Measurements from ENCODE around the gene ZNF277.
"Not testable (repeated sequence)": the region's sequence is repeated elsewhere in the genome, so short reads cannot be mapped to it uniquely, and the experiment has no call there.

ZNF277 gene

DNA sequence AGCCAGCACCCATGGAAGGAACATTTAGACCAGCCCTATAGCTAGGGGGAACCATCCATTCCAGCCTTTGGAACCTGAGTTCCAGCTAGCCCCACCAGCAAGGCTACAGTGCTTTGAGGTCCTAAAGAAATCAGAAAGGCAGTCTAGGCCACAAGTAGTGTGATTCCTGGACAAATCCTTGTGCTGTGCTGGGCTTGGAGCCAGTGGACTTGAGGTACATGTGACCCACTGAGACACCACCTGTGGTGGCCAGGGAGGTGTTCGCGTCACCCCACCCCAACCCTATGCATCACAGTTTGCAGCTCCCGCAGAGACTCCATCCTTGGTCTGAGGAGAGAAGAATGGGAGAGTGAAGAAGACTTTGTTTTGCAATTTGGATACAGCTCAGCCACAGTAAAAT is 31.8 kb downstream of the ZNF277 start:
- FAIRE-seq (no peak), DNase-seq (ENCODE audit: extremely low spot score, insufficient read length, low read depth) (no peak)

DNA sequence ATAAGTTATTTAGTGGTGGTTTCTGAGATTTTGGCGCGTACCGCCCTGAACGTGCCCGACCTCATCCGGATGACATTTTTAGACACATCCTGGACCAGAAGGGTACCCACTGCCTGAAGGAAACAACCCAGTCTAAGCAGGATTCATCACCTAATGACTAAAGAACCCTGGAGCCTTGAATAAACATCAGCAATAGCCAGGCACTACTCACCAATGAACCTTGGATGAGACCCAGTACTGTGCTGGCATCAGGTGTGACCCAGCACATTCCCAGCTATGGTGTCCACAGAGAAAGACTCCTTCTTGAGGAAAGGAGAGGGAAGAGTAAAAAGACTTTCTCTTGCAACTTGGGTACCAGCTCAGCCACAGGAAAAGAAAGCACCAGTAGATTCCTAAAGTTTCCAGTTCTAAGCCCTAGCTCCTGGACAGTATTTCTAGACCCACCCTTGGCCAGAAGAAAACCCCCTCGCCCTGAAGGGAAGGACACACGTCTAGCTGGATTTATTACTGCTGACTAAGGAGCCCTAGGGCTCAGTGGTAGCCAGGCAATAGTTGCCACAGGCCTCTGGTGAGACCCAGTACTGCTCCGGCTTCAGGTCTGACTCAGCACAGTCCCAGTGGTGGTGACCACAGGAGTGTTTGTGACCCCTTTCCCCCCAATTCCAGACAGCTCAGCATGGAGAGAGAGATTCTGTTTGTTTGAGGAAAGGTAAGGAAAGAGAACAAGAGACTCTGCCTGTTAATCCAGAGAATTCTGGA is 32.5 kb downstream of the ZNF277 start:
- no peak for DNase-seq (ENCODE audit: extremely low spot score, insufficient read length, low read depth)
- no peak for FAIRE-seq

GRCh38 chr7:112248598-112248997 is 42.1 kb downstream of the ZNF277 start:
- FAIRE-seq (no peak), DNase-seq (ENCODE audit: extremely low spot score, insufficient read length, low read depth) (no peak)

DNA sequence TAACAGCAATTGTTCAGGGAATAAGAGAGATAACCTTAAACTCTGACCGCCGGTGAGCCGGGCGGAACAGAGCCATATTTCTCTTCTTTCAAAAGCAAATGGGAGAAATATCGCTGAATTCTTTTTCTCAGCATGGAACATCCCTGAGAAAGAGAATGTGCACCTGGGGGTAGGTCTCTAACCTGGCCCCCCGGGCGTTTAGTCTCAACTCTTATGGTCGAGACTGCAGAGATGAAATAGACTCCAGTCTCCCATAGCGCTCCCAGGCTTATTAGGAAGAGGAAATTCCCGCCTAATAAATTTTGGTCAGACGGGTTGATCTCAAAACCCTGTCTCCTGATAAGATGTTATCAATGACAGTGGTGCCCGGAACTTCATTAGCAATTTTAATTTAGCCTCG is 43.5 kb downstream of the ZNF277 start:
- not testable (repeated sequence) for DNase-seq (ENCODE audit: extremely low spot score, insufficient read length, low read depth)

DNA sequence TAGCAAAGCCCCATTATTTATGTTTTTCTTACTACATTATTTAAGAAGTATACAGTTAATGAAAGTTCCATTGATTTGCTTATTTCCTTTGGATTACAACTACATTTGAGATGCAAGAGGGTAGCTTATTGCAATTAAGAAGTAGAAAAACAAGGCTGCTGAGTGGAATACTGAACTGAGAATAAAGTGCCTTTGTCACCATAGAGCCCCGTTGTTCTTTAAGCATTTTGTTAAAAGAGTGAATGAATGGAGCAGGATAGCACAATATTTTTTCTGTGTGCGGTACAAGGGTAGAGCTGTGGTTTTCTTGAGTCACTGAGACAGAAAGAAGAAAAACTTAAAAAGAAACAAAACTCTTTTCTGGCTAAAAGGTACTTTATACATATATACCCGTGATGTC is 45.6 kb downstream of the ZNF277 start:
- DNase-seq (ENCODE audit: extremely low spot score, insufficient read length, low read depth) (no peak), FAIRE-seq (no peak)

More for the DNA sequence above, 43.5 kb downstream of the ZNF277 start:
- FAIRE-seq: not testable (repeated sequence)

- DNase-seq (ENCODE audit: extremely low spot score, insufficient read length, low read depth) (no peak), FAIRE-seq (no peak)
Measured at GRCh38 chr7:112252691-112253090, 46.2 kb downstream of the ZNF277 start.

GRCh38 chr7:112254156-112254555 is 47.7 kb downstream of the ZNF277 start:
- DNase-seq (ENCODE audit: extremely low spot score, insufficient read length, low read depth) (no peak), FAIRE-seq (no peak)

- FAIRE-seq (no peak), DNase-seq (ENCODE audit: extremely low spot score, insufficient read length, low read depth) (no peak)
Measured at GRCh38 chr7:112254709-112255387, 48.4 kb downstream of the ZNF277 start.

GRCh38 chr7:112255388-112255720 is 48.9 kb downstream of the ZNF277 start:
- FAIRE-seq: no peak
- DNase-seq (ENCODE audit: extremely low spot score, insufficient read length, low read depth): no peak

- DNase-seq (ENCODE audit: extremely low spot score, insufficient read length, low read depth) (no peak), FAIRE-seq (no peak)
Measured at GRCh38 chr7:112257073-112257472, 50.6 kb downstream of the ZNF277 start.

GRCh38 chr7:112260911-112261310 is 54.4 kb downstream of the ZNF277 start:
- no peak for FAIRE-seq

GRCh38 chr7:112262036-112262435 is 55.5 kb downstream of the ZNF277 start:
- DNase-seq (ENCODE audit: extremely low spot score, insufficient read length, low read depth) (no peak), FAIRE-seq (no peak)

More at GRCh38 chr7:112260911-112261310, 54.4 kb downstream of the ZNF277 start:
- DNase-seq (ENCODE audit: extremely low spot score, insufficient read length, low read depth): no peak

DNA sequence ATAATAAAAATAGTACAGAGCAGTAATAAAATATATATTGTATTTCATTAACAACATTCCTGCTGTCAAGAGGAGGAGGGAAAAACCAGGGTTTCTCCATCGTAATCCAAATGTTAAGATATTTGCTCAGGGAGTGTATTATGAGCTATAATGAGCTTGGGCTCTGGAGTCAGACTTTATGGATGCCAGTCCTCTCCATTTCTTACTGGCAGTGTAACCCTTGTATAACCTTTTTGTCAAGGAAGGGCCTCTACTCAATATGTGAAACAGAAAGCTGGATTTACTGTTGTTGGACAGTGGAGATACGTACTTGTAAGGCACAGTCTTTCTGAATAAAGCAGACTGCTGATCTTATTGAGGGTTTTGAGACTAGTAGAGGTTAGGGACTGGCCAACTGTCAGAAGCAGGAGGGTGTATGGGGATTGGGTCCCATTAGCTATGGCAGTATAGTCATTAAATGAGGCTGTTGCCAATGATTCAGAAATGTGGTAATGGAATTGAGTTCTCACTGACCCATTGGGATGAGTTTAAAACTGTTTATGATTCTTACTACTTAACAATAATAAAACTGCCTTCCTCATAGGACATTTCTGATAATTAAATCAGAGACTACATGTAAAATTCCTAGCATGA is 56.5 kb downstream of the ZNF277 start:
- FAIRE-seq (no peak), DNase-seq (ENCODE audit: extremely low spot score, insufficient read length, low read depth) (no peak)

GRCh38 chr7:112263519-112263918 is 57.0 kb downstream of the ZNF277 start:
- no peak for DNase-seq (ENCODE audit: extremely low spot score, insufficient read length, low read depth)

GRCh38 chr7:112266141-112266540 is 59.6 kb downstream of the ZNF277 start:
- DNase-seq (ENCODE audit: extremely low spot score, insufficient read length, low read depth) (no peak), FAIRE-seq (no peak)

More at GRCh38 chr7:112263519-112263918, 57.0 kb downstream of the ZNF277 start:
- FAIRE-seq: no peak

GRCh38 chr7:112266595-112267270 is 60.2 kb downstream of the ZNF277 start:
- no peak for FAIRE-seq
- no peak for DNase-seq (ENCODE audit: extremely low spot score, insufficient read length, low read depth)

DNA sequence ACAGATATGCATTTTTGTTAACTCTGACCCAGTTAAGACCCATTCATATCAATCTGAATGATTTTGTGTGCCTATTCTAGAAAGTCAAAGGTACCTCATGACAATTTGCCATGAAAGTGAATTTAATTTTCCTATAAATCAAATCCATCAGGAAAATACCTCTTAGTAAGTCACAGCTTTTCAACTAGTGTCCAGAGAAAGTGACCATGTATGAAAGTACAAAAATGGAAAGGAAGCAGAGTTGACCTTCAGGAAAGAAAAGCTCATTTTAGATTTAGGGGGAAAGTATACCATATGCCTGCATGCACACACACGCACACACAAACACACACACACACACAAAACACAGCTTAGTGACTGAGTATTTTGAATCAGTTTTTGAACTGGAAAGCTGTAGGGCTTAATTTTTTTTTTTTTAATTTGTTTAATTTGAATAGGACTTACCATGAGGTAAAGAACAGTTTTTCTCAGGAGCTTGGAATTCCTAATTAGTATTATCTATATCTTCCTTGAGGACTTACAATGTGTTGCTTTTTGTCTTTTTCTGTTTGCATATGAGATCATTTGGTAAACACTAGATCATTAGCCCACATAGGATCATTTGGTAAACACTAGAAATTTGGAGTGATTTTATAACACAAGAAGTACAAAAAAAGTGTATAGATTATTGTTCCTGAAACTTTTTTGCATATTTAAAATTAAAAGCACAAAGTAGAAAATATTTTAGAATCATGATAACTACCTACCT is 61.6 kb downstream of the ZNF277 start:
- FAIRE-seq (no peak), DNase-seq (ENCODE audit: extremely low spot score, insufficient read length, low read depth) (no peak)

GRCh38 chr7:112271162-112271561 is 64.7 kb downstream of the ZNF277 start:
- FAIRE-seq (no peak), DNase-seq (ENCODE audit: extremely low spot score, insufficient read length, low read depth) (no peak)

- FAIRE-seq (no peak), DNase-seq (ENCODE audit: extremely low spot score, insufficient read length, low read depth) (no peak)
Measured at GRCh38 chr7:112272921-112273561, 66.5 kb downstream of the ZNF277 start.
